ENCODE measurements around the gene CTRB1.

The CTRB1 gene

GRCh38 chr16:75218256-75219076 lies at the start of gene CTRB1:
CTRB1 (plus strand) TSS chr16:75218988; CDS start chr16:75219008, 20 bp downstream.
- no peak for DNase-seq

DNA sequence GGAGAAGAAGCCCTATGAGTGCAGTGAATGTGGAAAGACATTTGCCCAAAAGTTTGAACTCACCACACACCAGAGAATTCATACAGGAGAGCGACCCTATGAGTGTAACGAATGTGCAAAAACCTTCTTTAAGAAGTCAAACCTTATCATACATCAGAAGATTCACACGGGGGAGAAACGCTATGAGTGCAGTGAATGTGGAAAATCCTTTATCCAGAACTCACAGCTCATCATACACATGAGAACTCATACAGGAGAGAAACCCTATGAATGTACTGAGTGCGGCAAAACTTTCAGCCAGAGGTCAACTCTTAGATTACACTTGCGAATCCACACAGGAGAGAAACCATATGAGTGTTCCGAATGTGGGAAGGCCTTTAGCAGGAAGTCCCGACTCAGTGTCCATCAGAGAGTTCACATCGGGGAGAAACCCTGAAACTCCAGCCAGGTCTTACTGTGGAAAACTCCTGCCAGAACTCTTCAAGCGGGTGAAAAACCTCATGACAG lies 48.8 kb upstream of the CTRB1 start:
- DNase-seq = no peak

- DNase-seq = no peak
Measured at GRCh38 chr16:75172578-75172977, 46.2 kb upstream of the CTRB1 start.

- no peak for DNase-seq
Measured at GRCh38 chr16:75175074-75175473, 43.7 kb upstream of the CTRB1 start.

DNA sequence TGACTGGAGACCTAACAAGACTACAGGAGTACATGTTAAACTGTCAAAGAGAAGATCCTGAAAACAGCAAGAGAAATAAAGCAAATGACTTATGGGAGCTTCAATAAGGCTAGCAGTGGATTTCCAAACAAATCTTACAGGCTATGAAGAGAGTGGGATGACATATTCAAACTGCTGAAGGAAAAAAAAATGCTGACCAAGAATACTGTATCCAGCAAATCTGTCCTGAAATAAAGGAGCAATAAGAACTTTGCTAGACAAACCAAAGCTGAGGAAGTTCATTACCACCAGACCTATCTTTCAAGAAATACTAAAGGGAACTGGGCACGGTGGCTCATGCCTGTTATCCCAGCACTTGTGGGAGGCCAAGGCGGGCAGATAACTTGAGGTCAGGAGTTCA lies 41.9 kb upstream of the CTRB1 start:
- DNase-seq = no peak

GRCh38 chr16:75179208-75179607 lies 39.6 kb upstream of the CTRB1 start:
- no peak for DNase-seq

- DNase-seq = no peak
Measured at GRCh38 chr16:75181630-75182029, 37.2 kb upstream of the CTRB1 start.

DNA sequence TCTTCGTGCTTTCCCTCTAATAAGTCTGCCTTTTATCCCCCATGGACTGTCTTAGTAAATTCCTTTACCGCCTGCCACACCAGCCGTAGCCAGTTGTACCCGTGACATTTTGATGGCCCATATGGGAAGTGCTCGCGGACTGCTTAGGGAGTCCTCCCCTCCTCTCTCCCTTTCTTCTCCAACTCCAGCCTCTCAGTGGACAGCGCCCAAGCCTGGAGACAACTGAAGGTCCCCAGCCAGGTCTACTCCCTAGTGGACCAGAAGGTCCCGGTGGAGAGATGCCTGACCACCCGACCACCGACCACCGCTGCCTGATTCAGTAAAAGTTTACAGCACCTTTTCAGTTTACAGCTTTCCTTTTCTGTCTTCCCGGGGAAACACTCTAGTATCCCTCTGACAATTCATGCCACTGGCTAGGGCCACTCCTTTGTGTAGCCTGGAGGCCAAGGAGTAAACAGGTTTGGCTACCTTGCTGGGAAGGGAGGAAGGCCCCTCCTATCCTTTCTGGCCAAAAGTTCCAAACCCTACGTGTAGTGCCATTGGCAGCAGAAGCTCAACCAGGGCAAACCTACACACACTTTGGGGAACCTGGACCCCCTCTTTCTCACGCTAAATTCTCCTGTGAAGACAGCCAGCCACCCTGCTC lies 29.8 kb upstream of the CTRB1 start:
- DNase-seq = no peak

DNA sequence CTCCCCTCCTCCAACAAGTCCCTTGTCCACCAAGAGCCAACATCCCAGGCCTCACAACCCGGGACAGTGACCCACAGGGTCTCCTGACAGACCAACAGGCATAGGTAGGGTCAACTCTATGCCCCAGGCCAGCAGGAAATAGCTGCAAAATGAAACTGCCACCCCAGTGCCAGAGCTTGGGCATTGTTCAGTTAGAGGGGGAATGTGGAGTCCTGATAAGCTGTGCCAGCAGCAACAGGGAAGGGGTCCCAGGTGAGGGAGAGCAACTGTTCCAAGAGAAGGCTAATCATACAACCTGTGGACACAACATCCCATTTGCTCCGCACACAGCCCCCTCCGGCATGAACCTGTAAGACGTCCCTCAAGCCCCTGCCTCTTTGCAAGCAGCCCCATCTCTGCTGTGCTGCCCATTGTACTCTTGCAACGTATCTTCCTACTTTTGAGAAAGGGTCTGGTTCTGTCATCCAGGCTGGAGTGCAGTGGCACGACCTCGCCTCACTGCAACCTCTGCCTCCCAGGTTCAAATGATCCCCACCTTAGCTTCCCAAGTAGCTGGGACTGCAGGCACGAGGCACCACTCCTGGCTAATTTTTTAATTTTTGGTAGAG lies 29.0 kb upstream of the CTRB1 start:
- no peak for DNase-seq

DNA sequence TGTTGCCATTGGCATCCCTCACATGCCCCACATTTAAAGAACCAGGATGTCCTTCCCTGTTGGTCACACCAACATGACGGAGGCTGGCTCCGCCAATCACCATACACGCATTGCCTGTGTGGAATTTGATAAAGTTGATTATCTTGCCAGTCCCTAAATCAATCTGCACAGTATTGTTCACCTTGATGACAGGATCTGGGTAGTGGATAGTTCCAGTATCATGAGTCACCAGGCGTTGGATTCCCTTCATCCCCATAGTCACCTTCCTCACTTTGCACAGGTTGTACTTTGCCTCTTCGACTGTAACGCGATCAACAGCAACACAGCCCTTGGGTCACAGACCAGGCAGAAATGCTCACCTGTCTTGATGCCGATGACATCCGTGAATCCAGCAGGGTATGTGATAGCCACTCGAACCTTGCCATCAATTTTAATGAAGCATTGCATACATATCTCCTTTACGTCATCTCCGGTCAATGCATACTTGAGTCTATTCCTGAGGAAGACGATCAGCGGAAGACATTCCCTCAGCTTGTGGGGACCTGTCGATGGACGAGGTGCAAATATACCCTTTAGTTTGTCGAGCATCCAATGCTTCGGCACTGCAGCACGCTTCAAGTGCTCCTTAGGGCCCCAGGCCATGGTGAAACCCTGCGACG lies 26.1 kb upstream of the CTRB1 start:
- DNase-seq = no peak

GRCh38 chr16:75193265-75193650 lies 25.5 kb upstream of the CTRB1 start:
- DNase-seq = no peak

DNA sequence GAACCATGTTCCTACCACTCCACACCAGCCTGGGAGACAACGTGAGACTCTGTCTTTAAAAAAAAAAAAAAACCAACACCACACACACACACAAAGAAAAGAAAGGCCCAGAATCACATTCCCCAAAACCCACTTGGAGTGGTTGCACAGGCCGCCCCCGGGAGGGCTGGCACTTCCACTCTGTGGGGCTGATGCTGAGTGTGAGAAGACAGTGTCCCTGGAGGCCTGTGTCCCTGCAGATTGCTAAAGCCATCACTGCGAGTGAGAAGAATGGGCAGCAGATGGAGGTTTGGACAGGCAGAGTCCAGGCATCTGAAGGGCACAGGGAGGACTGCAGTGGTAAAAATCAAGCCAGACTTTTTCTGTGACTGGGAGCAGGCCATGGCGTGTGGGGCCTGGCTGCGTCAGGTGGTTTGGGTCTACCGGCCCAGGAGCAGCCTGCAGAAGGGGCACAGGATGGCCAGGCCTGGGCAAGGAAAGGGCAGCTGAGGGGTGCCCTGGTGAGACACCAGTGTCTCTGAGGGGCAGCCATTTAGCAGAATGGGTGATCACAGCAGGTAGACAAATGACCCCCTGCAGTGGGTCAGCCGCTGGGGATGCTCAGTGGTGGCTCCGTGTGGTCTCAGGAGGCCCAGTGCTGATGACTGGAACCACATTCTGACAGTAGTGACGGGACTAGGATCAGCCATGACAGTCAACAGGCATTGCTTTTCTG lies 24.9 kb upstream of the CTRB1 start:
- no peak for DNase-seq

GRCh38 chr16:75195811-75196790 lies 22.7 kb upstream of the CTRB1 start:
- DNase-seq = no peak

- no peak for DNase-seq
Measured at GRCh38 chr16:75196836-75197235, 22.0 kb upstream of the CTRB1 start.

- DNase-seq = no peak
Measured at GRCh38 chr16:75197522-75198134, 21.2 kb upstream of the CTRB1 start.

DNA sequence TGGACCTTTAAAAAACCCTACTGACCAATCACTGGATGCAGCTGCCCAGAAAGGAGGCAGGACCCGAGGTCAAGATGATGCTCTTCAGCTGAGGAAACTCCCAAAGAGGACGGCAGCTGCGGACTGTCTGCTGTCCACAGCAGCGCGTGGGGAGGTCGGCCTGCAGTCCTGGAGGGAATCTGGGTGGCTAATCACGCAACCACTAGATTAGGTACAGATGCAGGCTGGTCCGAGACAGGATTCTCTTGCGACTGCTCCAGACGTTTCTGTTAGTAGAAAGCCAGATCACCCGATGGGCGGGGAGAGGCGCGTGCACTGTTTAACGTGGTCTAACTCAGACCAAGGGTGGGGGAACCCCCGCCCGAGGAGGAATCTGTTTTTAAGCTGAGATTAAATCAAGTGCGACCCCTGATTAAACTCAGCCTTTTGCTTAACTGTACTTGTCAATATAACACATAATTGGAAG lies 20.6 kb upstream of the CTRB1 start:
- no peak for DNase-seq

GRCh38 chr16:75202069-75202590 lies 16.7 kb upstream of the CTRB1 start:
- no peak for DNase-seq

- no peak for DNase-seq
Measured at GRCh38 chr16:75203096-75203495, 15.7 kb upstream of the CTRB1 start.

DNA sequence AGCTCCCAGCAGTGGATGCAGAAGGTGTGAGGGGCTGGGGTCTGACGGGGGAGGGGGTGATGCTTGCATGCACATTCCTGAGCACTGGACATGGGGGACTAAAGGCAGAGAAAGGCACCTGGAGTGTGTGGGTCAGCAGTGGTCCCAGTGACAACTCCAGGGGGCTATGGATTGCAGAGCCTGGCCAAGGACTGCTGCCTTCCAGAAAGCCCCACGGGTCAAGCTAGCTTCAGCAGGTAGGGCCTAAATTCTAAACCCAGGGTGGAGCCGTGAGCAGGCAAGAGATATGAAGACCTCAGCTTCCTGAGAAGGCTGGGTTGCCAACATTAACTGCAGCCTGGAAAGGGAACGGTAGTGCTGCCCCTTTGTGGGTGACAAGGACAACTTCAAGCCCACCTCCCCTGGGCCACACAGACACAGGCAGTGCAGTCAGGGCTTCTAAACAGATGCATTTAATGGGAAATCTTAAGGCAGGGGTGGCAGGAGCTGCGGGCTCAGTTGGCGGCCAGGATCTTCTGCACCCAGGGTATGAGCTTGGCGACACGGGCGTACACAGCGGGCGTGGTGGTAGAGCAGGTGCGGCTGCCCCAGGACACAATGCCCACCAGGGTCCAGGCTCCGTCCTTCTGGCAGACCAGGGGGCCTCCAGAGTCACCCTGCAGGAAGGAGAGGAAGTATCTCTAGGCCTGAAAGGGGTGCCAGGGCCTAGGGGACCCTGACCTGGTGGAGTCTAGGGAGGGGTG lies 14.9 kb upstream of the CTRB1 start:
- no peak for DNase-seq

DNA sequence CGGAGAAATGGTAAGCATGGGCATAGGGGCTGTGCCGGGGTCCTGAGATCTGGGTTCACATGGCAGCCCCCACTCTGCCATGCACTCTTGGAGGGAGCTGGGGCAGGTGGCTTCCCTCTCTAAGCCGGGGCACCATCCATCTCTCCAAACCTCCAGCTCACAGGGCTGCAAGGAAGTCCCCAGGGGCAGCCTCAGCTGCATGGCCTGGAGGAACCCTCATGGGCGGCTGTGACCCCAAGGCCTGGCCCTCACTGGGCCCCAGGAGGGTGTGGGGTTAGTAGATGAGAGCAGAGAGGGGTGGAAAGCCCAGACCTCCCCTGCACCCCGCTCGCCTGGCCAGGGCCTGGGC lies 14.4 kb upstream of the CTRB1 start:
- no peak for DNase-seq
